Peyer's patch (tissue), 4 donors: ENCODE results near the gene NUMBL.

ENCODE experiments used
- CTCF ChIP-seq, 6 experiments: fragments of 450-650 bp in 4 of 6; fragments of 200-600 bp in 2 of 6; sonication (generic) in 1 of 6; IDR thresholded peaks; one replicate each; pipeline ENCODE4 v1.5.1; 2017 to 2019; ENCODE audit warnings: antibody characterized with exemption in 6 of 6, mild to moderate bottlenecking in 3 of 6, moderate library complexity in 1 of 6
- POLR2A ChIP-seq, 2 donors: fragments of 450-650 bp; IDR thresholded peaks; one replicate each; pipeline ENCODE4 v1.5.1; 2017; ENCODE audit warnings: antibody characterized with exemption in 2 of 2, mild to moderate bottlenecking in 2 of 2, moderate library complexity in 2 of 2

- no peak for TF ChIP-seq CTCF (IDR thresholded peaks at IDR 0.05)
- no peak for TF ChIP-seq POLR2A (IDR thresholded peaks at IDR 0.05)
These were observed 46.7 kb upstream of the NUMBL start for GRCh38 chr19:40737102-40737644.
